ENCODE results near the gene MDC1. TPM values are rescaled to one million over a fixed set of nuclear protein-coding genes. Genes with fewer than 3 reads are reported as not detected.

MDC1 gene
- total and polyA plus RNA-seq, 2 of the 13 experiments (the other 11 are each of a cell fraction or from before 2014, with no cell fraction given) = 8.4 to 14.0 TPM

- peak; percentile 73; the same call in 1 of the 2 replicates for TF ChIP-seq ZBTB4 (CRISPR knock-in tag; IDR thresholded peaks at IDR 0.05; ENCODE audit: borderline replicate concordance)
- peak; percentile 92 for TF ChIP-seq NFYC (CRISPR knock-in tag; IDR thresholded peaks at IDR 0.05)
- peak; percentile 93; the same call in 1 of the 2 replicates for TF ChIP-seq FIP1L1 (IDR thresholded peaks at IDR 0.05; ENCODE audit: borderline replicate concordance, insufficient read depth, low read depth, low read length)
- TF ChIP-seq ZNF782 (CRISPR knock-in tag; IDR thresholded peaks at IDR 0.05; ENCODE audit: borderline replicate concordance) = no peak
- TF ChIP-seq MTF1 (CRISPR knock-in tag; IDR thresholded peaks at IDR 0.05) = no peak
- TF ChIP-seq ZNF687 (CRISPR knock-in tag; IDR thresholded peaks at IDR 0.05) = peak; percentile 81
- 0 out of 2 replicates have a peak, but pooled peaks have one; percentile 32 for TF ChIP-seq PAF1 (CRISPR knock-in tag; IDR thresholded peaks at IDR 0.05)
- TF ChIP-seq TBX2 (CRISPR knock-in tag; IDR thresholded peaks at IDR 0.05; ENCODE audit: borderline replicate concordance) = peak; percentile 74; the same call in 1 of the 2 replicates
- TF ChIP-seq IKZF4 (CRISPR knock-in tag; IDR thresholded peaks at IDR 0.05; ENCODE audit: borderline replicate concordance, low read depth, not compliant biosample characterization) = no peak
- no peak for TF ChIP-seq ZNF230 (CRISPR knock-in tag; IDR thresholded peaks at IDR 0.05)
- no peak for TF ChIP-seq ZNF556 (CRISPR knock-in tag; IDR thresholded peaks at IDR 0.05; ENCODE audit: borderline replicate concordance)
- TF ChIP-seq PHF21A (CRISPR knock-in tag; IDR thresholded peaks at IDR 0.05) = peak; percentile 56
- peak; percentile 37; the same call in 1 of the 2 replicates for TF ChIP-seq ARID2 (CRISPR knock-in tag; IDR thresholded peaks at IDR 0.05; ENCODE audit: borderline replicate concordance)
- TF ChIP-seq AKAP8 (CRISPR knock-in tag; IDR thresholded peaks at IDR 0.05) = no peak
- TF ChIP-seq PITX1 (CRISPR knock-in tag; IDR thresholded peaks at IDR 0.05) = peak; percentile 59; the same call in 1 of the 2 replicates
- 0 out of 2 replicates have a peak, but pooled peaks have one; percentile 68 for TF ChIP-seq MEIS2 (CRISPR knock-in tag; IDR thresholded peaks at IDR 0.05)
- TF ChIP-seq ZFP36L2 (CRISPR knock-in tag; IDR thresholded peaks at IDR 0.05) = no peak
- no peak for TF ChIP-seq NFIB (CRISPR knock-in tag; IDR thresholded peaks at IDR 0.05; ENCODE audit: borderline replicate concordance)
- peak; percentile 13; the same call in 1 of the 2 replicates for TF ChIP-seq ELF1 (CRISPR knock-in tag; IDR thresholded peaks at IDR 0.05)
Measured at GRCh38 chr6:30719791-30720737, 3.0 kb upstream of the MDC1 start, which contains the start of gene TUBB (continued).

Data from HepG2 (cell line).